ENCODE data around the gene UBE2I. TPM values are rescaled to one million over a fixed set of nuclear protein-coding genes. Genes with fewer than 3 reads are reported as not detected.

Gene UBE2I
- total RNA-seq, 3 donors from 2014 or later = 79.8 to 101 (median 96.9) TPM

DNA sequence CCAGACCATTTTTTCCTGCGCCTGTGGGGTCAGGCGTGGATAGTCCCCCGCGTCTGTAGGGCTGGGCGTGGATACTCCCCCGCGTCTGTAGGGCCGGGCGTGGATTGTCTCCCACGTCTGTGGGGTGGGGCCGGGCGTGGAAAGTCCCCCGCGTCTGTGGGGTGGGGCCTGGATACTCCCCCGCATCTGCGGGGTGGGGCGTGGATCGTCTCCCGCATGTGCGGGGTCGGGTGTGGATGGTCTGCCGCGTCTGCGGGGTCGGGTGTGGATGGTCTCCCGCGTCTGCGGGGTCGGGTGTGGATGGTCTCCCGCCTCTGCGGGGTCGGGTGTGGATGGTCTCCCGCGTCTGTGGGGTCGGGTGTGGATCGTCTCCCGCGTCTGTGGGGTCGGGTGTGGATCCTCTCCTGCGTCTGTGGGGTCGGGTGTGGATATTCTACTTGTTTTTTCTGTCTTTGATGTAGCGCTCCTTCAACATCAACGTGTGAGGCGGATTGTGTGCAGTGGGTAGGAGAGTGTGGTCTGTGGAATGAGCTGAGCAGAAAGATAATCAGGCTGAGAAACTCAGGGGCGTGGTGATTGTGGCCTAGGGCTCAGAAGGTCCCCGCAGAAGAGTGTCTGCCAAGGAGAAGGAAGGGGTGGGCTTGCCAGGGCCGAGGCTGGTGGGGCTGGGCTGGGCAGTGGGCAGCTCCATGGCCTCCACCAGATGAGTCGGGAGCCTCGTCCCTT lies 45.5 kb downstream of the UBE2I start:
- Histone ChIP-seq H3K36me3 (ENCODE audit: low read depth) (no peaks in the 10 kb centered on the region), H3K9me3 (no peaks in the 10 kb centered on the region), H3K4me3 (no peak overlapping the region), H3K4me1 (ENCODE audit: low read depth) (peaks cover 20% of the 10 kb centered on the region)
- TF ChIP-seq, protein P1, sequence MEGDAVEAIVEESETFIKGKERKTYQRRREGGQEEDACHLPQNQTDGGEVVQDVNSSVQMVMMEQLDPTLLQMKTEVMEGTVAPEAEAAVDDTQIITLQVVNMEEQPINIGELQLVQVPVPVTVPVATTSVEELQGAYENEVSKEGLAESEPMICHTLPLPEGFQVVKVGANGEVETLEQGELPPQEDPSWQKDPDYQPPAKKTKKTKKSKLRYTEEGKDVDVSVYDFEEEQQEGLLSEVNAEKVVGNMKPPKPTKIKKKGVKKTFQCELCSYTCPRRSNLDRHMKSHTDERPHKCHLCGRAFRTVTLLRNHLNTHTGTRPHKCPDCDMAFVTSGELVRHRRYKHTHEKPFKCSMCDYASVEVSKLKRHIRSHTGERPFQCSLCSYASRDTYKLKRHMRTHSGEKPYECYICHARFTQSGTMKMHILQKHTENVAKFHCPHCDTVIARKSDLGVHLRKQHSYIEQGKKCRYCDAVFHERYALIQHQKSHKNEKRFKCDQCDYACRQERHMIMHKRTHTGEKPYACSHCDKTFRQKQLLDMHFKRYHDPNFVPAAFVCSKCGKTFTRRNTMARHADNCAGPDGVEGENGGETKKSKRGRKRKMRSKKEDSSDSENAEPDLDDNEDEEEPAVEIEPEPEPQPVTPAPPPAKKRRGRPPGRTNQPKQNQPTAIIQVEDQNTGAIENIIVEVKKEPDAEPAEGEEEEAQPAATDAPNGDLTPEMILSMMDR (IDR thresholded peaks at IDR 0.05) = no peak
- intact Hi-C loops (cut with DNase I, micrococcal nuclease) = no loop called here
- ATAC-seq (no peak), DNase-seq (no peak)

DNA sequence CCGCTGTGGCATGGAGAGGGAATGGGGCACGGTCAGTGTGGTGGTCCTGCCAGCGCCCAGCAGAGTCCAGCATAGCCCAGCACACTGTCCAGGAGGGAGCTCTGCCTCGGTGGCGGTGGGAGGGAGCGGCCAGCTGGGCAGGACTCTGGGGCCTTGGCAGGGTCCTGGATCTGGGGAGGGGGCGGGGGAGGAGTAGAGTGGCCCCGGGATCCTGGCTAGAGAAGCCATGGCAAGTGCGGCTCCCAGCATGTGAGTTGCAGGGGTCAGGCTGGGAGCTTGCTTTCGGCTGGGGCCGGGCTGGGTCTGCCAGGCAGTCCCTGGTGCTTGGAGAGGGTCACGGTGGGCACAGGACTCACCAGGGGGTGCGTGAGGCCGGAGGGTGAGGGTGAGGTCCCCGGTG lies 46.2 kb downstream of the UBE2I start:
- Histone ChIP-seq H3K4me3 (no peak overlapping the region), H3K36me3 (ENCODE audit: low read depth) (no peaks in the 10 kb centered on the region), H3K9me3 (no peaks in the 10 kb centered on the region), H3K4me1 (ENCODE audit: low read depth) (peaks cover 15% of the 10 kb centered on the region)
- no peak for DNase-seq
- ATAC-seq = no peak
- TF ChIP-seq, protein P1 (IDR thresholded peaks at IDR 0.05) = no peak
- intact Hi-C loops (cut with DNase I, micrococcal nuclease) = no loop called here

DNA sequence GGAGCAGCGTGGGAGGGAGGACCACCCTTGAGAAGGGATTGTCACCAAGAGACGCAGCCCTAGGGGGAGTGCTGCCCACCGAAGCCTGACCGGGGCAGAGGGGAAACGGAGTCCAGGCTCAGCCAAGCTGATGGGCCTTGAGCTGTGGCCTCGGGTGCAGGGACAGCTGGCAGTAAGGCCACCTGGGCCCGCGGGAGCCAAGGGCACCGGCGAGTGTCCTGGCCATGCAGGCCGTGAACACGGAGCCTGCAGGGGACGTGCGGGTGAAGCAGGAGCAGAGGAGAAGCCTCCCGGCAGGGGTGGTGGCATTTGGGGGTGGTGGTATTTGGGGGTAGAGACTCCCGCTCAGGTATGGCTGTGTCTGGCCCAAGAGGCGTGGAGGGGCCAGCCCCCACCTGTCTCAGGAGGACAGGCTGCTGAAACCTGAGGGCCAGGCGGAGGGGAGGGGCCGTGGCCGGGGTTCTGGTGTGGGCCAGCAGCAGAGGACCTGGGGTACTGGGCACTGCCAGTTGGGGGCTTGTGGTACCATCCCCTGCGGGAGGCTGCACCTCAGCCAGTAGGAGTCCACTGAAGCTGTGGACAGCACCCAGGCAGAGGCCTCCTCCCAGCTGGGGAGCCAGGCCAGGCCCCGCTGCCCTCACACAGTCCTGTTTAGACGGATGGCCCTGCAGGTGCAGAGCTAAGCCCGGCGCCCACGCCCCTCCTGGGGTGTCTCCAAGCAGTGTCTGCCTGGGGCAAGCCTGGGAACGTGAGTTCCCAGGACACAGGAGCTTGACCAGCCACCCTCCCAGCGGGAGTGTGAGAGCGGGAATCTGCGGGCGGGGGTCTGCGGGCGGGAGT lies 46.8 kb downstream of the UBE2I start:
- no peak for DNase-seq
- H3K4me1 ChIP-seq (ENCODE audit: low read depth) = peaks cover 9% of the 10 kb centered on the region
- TF ChIP-seq, protein P1 (IDR thresholded peaks at IDR 0.05) = no peak
- no peak overlapping the region for H3K4me3 ChIP-seq
- intact Hi-C loops (cut with DNase I, micrococcal nuclease) = no loop called here
- no peak for ATAC-seq
- H3K9me3 ChIP-seq = no peaks in the 10 kb centered on the region
- H3K36me3 ChIP-seq (ENCODE audit: low read depth) = no peaks in the 10 kb centered on the region

DNA sequence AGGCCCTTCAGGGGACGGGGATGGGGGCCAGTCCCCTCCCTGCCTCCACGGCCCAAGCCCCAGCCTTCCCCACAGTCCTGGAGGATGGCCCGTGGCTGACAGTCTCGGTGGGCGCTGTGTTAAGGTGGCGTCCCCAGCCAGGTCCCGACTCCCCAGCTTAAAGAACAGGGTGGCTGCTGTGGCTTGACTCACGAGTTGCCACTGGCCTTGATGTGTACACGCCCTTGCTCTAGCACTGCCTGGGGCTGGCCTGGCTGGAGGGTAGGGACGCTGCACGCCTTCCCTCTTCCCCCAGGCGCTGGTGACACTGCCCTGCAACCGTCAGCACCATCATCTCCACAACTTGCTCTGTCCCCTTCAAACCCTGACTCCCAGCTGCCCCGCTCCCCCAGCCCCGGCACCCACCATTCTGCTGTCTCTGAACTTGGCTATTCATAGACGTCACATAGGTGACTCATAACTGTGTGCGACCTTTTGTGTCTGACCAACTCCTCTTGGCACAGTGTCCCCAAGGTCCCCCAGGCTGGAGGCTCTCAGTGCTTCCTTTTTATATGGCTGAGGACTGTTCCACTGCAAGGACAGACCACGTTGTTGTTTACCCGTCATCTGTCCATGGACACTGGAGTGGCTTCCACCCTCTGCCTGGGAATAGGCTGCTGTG lies 48.6 kb downstream of the UBE2I start:
- TF ChIP-seq, protein P1 (IDR thresholded peaks at IDR 0.05) = no peak
- DNase-seq (no peak), ATAC-seq (no peak)
- no peaks in the 10 kb centered on the region for H3K9me3 ChIP-seq
- H3K4me3 ChIP-seq = no peak overlapping the region
- H3K36me3 ChIP-seq (ENCODE audit: low read depth) = no peaks in the 10 kb centered on the region
- intact Hi-C loops (cut with DNase I, micrococcal nuclease) = no loop called here
- peaks cover 1% of the 10 kb centered on the region for H3K4me1 ChIP-seq (ENCODE audit: low read depth)

DNA sequence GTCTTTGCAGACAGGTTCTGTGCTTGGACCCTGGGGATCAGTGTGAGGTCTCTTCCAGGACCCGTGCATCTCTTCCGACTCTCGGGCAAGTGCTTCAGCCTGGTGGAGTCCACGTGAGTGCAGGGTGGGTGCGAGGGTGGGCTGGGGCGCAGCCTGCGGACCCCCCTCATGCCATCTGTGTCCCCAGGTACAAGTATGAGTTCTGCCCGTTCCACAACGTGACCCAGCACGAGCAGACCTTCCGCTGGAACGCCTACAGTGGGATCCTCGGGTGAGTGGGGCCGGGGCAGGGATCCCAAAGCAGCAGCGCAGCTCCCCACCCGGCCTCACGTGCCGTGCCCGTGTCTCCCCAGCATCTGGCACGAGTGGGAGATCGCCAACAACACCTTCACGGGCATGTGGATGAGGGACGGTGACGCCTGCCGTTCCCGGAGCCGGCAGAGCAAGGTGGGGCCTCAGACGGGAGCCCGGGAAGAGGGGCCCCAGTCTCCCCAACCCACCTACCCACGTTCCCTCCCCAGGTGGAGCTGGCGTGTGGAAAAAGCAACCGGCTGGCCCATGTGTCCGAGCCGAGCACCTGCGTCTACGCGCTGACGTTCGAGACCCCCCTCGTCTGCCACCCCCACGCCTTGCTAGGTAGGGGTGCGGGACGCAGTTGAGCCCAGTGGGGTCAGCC lies 52.4 kb downstream of the UBE2I start:
- ATAC-seq (no peak), DNase-seq (no peak)
- Histone ChIP-seq H3K4me1 (ENCODE audit: low read depth) (no peaks in the 10 kb centered on the region), H3K36me3 (ENCODE audit: low read depth) (peaks cover 2% of the 10 kb centered on the region), H3K9me3 (no peaks in the 10 kb centered on the region), H3K4me3 (no peak overlapping the region)
- intact Hi-C loops (cut with DNase I, micrococcal nuclease) = no loop called here
- TF ChIP-seq, protein P1 (IDR thresholded peaks at IDR 0.05) = no peak
